HG03354 (cell line): ENCODE results near the gene ACKR4.
"Not testable (repeated sequence)": the region's sequence is repeated elsewhere in the genome, so short reads cannot be mapped to it uniquely, and the experiment has no call there.

Experiments used
- ATAC-seq: cut with Tn5 transposase; IDR thresholded peaks from one replicate; pipeline ENCODE4 v1.9.1; 2021; ENCODE audit warnings: mild to moderate bottlenecking; ENCODE audit not compliant: unreplicated experiment, poor library complexity, severe bottlenecking

Gene ACKR4

DNA sequence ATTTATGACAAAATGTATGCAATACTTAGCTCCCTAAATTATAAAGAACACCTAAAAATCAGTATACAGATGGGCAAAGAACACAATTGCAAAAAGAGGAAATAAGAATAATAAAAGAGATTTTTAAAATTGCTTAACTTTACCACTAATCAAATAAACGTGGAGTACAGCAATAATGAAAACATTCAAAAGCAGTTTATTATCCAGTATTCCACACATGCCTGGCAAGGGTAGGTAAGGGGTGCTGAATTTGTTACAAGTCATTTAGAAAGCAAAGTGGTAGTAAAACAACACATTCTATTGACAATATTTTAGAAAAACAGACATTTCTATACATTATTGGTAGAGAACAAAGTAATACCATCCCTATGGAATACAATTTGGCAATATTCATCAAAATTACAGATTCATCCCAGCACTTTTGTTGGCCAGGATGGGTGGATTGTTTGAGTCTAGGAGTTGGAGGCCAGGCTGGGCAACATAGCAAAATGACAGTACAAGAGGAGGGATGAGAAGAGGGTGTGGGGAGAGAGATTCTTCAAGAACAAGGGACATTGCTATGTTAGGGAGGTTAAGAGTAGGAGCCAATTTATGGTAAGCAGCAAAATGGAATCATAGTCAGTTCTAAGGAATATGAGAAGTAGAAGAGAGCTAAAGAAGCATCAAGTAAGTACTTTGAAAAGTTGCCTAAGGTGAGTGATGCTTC, 3.7 kb upstream of the ACKR4 start:
- no peak for ATAC-seq

DNA sequence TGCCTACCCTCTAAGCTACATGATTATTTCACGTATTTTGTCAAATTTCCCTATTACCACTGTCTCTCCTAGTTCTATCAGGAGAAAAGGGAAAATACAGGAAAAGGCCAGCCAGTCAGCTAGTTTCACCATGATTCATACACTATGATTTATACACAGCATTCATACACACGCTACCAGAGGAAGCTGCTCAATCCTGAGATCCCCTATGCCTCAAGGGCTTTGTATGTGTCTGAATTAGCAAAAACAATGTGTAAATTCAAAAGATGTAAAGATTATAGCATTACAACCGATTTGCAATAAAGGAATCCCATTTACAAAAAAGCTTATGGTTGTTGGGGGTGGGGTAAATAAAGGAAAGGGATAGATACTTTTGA, 3.1 kb upstream of the ACKR4 start:
- no peak for ATAC-seq

DNA sequence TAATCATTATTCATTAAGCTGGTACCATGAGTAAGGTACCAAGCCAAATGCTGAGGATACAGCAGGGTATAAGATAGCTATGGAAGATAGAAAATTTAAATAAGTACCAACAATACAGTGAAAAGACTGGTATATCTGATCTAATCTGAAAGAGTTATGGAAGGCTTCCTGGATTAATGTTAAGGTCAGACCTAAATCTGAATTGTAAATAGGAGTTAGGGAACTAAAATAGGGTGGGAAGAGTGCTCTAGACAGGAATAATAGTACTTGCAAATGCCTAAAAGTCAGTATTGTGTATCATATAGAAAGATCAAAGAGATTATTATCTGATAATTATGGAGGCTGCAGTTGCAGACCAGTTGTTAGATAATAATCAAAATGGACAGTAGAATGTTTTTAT, 2.6 kb upstream of the ACKR4 start:
- ATAC-seq = no peak

DNA sequence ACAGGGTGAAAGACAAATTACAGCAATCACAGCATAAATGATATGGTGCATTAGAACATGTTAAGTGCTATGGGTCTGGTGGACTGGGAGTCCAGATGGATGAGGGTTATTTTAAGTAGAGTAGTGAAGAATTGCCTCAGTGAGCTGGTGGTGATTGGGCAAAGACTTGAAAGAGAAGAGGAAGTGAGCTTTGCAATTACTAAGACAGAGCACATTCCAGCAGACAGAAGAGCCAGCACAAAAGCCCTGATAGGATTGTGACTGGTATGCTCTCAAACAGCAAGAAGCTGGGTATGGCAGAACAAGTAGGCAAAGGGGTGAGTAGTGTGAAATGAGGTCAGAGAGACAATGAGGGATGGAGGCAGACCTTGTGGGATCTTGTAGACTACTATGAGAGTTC, 2.1 kb upstream of the ACKR4 start:
- ATAC-seq = no peak

DNA sequence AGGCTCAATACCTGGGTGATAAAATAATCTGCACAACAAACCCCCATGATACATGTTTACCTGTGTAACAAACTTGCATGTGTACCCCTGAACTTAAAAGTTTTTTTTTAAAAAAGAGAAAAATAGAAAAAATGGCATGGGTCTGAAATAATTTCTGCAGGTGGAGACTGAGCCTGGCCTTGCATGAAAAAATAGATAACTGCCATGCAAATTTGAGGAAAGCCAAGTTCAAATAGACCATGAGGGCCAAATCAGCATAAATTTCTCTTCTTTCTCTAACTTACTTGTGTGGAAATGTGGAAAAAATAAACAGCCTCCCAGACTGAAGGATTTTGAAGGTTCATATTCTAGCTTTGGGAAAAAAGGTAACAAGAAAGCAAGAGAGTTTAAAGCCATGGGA, 744 bp upstream of the ACKR4 start:
- no peak for ATAC-seq

DNA sequence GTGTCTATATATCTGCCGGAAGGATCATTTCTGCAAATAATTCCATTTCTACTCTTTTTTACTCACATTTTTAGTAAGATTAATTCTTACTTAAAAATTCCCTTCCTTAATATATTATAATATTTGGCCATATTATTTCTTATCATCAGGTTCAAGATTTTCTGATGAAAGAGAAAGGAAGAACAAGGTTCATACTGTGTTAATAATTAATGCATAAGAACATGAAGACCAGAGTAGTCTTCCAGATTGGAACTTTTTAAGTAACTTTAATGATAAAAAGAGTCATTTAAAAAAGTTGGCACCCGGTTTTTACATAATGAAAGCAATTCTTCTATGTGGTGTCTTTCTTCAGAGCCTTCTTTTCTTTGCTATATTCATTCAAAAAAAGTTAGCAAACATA, 590 bp downstream of the ACKR4 start:
- no peak for ATAC-seq

DNA sequence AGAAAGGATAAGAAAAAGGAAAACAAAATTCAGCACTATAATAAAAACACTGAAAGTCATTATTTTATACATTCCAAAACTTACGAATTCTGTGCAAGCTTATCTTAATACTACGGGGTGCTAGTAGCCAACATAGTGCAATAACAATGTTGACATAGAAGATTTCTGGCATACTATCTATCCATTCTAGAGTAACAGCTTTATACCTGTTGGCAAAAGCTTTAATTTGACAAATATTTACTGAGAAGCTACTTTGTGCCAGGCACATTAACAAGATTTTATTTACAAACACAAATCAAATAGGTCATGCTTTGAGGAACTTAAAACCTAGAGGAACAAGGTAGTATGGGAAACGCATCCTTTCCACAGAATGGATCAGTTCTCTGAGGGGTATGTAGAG, 1.1 kb downstream of the ACKR4 start:
- no peak for ATAC-seq

DNA sequence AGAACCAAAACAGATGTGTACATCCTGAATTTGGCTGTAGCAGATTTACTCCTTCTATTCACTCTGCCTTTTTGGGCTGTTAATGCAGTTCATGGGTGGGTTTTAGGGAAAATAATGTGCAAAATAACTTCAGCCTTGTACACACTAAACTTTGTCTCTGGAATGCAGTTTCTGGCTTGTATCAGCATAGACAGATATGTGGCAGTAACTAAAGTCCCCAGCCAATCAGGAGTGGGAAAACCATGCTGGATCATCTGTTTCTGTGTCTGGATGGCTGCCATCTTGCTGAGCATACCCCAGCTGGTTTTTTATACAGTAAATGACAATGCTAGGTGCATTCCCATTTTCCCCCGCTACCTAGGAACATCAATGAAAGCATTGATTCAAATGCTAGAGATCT, 3.5 kb downstream of the ACKR4 start:
- ATAC-seq = not testable (repeated sequence)

DNA sequence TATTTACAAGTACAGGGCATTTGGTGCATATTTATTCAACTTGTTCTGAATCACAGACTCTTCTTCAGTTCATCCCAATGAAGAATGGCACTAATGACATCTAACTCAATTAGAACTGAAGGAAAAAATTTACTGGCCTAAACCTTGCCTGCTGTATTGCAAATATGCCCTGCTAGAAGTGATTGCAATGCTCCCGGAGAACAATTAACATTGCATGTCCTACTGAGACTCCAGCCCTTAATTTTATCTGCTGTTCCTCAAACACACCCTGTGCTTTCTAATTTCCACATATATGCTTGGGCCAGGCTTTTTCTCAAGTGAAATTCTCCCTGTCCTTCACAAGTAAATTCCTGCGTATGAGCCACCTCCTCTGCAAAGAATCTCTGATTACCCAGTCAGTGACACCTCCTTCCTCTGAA, 8.3 kb downstream of the ACKR4 start:
- ATAC-seq = no peak

DNA sequence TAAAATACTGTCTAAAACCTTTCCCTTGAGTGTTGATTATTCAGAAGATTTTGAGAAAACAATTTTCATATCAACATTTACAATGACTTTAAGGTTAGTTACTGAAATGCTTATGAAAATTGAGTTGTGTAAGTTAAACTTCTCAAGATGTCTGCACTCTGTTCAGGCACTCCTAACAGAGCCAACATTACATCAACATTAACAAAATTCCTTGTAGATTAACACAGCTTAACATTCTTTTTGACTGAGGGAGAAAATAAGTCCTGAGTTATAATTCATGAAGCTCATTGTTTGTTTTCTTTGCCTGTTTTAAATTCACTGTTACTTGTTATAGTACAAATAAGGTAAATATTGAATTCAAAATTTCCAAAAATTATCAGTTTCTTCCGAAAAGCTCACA, 9.0 kb downstream of the ACKR4 start:
- no peak for ATAC-seq

DNA sequence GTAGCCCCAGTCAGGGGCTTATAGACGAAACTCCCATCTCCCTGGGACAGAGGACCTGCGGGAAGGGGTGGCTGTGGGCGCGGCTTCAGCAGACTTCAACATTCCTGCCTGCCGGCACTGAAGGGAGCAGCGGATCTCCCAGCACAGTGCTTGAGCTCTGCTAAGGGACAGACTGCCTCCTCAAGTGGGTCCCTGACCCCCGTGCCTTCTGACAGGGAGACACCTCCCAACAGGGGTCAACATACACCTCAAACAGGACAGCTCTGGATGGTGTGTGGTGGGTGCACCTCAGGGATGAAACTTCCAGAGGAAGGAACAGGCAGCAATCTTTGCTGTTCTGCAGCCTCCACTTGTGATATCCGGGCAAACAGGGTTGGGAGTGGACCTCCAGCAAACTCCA, 9.6 kb downstream of the ACKR4 start:
- ATAC-seq = not testable (repeated sequence)

DNA sequence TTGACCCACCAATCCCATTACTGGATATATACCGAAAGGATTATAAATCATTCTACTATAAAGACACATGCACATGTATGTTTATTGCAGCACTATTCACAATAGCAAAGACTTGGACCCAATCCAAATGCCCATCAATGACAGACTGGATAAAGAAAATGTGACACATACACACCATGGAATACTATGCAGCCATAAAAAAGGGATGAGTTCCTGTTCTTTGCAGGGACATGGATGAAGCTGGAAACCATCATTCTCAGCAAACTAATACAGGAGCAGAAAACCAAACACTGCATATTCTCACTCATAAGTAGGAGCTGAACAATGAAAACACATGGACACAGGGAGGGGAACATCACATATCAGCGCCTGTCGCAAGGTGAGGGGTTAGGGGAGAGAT, 18.2 kb downstream of the ACKR4 start:
- not testable (repeated sequence) for ATAC-seq

DNA sequence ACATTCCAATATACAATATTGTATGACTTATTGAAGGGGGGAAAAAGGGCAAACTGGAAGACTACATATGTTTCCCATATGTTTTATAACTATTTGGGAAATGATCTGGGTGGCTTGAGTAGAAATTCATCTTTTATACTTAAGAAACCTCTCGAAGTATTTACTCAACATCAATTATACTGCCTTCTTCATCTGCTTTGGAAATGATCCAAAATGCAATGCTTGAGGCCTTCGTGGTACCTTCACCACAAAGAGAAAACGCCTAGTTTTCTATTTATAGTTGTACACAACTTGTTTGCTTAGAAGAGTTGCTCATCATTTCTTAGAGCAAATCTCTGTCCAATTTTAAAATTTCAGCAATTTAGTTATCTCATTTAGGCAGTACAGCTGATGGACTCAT, 18.8 kb downstream of the ACKR4 start:
- ATAC-seq = no peak

DNA sequence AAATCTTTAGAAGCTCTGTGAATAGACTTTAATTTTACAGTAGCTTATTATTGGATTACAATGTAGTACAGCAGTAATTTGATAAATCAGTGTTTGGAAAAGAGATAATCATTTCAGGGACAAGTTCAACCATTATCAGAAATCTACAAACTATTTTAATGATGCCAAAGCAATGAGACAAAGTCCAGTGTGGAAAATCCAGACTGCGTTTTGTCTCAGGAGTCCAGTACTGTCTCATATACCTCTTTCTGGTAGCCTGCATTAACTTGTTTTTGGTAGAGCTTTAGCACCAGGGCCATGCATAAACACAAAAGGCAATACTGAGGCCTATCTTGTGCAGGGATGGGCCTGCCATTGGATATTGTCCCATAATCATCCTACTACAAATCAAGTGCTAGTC, 19.7 kb downstream of the ACKR4 start:
- no peak for ATAC-seq

DNA sequence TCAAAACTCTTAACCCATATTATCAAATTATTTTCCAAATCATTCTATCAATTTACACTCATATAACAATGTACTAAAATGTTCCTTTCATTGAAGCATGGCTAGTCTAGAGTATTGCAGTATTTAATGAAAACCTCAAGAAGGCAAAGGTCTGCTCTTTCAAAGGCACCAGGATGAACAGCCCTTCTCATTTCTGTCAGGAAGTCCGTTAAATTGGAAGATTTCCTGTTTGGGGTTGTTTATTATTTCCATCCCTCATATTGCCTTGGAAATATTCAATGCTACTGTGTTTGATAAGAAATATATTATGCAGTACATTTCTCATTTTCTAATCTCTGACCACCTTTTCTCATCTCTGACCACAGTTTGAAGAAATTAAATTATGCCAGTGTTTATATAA, 25.1 kb downstream of the ACKR4 start:
- ATAC-seq = no peak

DNA sequence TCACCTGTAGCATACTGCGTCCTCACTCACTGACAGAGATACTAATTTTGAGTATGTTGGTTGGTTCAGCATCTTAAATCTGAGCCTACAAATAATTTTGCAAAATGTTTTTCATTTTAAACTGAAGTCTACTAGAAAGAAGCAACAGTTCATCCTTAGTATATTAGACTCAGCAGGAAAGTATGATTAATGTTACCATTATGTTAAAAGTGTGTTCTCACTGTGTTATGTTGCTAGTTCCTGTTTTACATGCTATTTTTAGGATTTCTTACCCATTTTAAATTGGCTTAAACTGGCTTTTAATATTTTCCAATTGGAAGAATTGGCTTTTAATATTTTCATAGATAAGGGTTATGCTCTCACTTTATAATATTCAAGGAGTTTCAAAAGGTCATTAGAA, 25.7 kb downstream of the ACKR4 start:
- no peak for ATAC-seq

DNA sequence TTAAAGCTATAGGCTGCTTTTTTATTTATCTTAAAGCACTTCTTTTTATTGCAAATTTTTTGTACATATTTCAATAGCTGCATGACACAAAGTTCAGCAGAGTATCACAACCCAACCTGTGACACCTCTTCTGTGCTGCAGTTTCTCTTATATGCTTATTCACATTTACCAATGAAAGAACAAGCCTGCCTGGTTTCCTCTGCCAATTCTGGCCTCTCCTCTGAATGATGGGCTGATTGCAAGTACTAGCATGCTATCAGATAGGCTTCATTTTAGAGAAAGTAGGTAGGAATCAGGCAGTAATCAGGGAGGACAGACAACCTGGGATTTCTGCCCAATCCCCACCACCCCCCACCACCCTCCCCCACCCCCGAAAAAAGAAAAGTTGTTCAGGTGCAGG, 26.6 kb downstream of the ACKR4 start:
- no peak for ATAC-seq

DNA sequence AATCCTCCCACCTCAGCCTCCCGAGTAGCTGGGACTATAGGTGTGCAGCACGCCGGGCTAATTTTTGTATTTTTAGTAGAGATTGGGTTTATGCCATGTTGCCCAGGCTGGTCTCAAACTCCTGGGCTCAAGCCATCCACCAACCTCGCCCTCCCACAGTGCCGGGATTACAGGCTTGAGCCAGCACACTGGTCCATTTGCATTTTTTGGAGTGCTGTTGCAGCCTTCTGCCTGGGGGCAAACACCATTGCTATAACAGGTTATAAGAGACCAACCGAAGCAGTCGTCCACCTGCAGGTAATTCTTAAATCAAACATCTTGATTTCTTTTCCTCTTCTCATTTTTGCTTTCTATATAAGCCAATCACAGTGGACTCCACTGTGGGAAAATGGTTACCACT, 27.7 kb downstream of the ACKR4 start:
- no peak for ATAC-seq

DNA sequence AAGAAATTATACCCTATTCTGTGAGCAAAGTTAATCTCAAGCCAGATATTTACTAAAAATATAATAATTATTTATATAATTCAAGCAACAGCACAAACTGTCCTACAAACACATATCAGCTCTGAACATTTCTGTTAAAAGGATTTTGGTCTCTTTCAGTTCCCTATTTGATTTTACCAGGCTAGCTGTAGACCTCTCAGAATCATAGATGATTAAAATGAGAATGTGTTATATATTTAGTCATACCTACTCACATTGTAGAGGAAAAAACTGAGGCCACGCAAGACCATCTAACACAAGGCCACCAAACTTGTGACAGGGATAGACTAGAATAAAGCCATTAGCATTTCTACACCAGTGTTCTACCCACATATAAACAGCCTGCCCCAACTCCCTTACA, 28.5 kb downstream of the ACKR4 start:
- peak; percentile 83 for ATAC-seq

DNA sequence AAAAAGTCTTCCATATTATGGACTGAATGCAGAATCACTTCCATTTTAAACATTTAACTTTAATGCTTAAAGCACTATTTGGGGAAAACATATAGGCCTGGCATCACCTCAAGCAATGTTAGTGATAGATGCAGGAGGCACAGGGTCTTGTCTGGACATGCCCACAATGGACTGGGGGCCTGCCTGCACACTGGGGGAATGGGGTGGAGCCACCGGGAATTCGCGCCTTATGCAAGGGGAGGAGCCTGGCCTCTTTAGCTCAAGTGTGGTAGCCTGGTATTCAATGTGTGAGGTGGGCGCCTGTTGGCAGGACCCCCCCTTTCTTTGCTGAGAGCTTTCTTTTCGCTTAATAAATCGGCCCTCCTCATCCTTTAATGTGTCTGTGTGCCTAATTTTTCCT, 29.9 kb downstream of the ACKR4 start:
- ATAC-seq = no peak

DNA sequence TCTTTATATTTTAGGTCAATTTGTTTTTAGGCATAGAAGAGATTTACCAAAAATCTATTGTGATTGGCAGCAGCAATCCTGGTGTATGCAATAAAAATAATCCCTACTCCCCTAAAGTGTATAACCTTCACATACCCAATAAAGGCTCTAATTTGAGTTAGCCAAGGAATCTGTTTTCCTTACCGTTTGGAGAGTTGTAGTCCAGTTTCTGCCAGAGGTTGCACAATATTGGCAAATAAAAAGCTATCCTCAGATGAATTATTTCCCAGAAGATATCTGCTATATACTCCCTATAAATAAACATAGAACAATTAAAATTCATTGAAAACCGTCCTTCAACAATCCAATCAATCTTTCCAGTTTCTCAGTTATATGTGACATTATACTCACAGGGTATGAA, 31.1 kb downstream of the ACKR4 start:
- ATAC-seq = no peak

DNA sequence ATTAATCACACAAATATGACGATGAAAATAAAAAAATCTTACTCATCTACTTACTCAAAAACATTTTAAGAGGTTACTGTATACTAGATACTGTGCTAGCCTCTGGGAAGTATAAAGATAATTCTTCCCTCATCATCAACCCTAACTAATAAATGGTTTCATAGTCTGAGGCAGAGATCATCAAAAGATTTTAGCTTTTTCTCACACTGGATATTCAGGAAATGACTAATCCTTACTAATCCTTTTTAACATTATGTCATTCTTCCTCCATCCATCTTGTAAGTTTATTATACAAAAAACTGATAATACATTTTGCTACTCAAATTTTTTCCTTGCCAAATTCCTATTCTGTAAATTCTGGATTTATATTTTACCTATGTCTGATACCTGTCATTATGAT, 32.9 kb downstream of the ACKR4 start:
- no peak for ATAC-seq
